Stimulated activated CD8-positive, alpha-beta memory T cell treated with anti-CD3 and anti-CD28 coated beads, Interleukin-12 subunit alpha, Interleukin-12 subunit beta, amount 100 ng/mL, for 24 hours (primary cell): ENCODE measurements around the gene ALLC.

Experiments
- DNase-seq: peaks from one replicate; pipeline ENCODE4 v3.0.0-alpha.2; 2020; ENCODE audit errors: extremely low read depth

ALLC gene

GRCh38 chr2:3679180-3679579 is 21.2 kb downstream of the ALLC start:
- no peak for DNase-seq

GRCh38 chr2:3679616-3680393 is 21.8 kb downstream of the ALLC start:
- DNase-seq = no peak

GRCh38 chr2:3680548-3681345 is 22.7 kb downstream of the ALLC start:
- no peak for DNase-seq

- no peak for DNase-seq
Observed at GRCh38 chr2:3681625-3682024, 23.6 kb downstream of the ALLC start.

GRCh38 chr2:3682811-3683210 is 24.8 kb downstream of the ALLC start:
- DNase-seq = no peak

GRCh38 chr2:3683748-3684454 is 25.9 kb downstream of the ALLC start:
- no peak for DNase-seq

GRCh38 chr2:3689998-3690748 is 32.2 kb downstream of the ALLC start:
- no peak for DNase-seq

GRCh38 chr2:3692375-3692774 is 34.4 kb downstream of the ALLC start:
- no peak for DNase-seq

GRCh38 chr2:3696545-3696944 is 38.5 kb downstream of the ALLC start:
- DNase-seq = no peak

- no peak for DNase-seq
Observed at GRCh38 chr2:3701071-3701470, 43.1 kb downstream of the ALLC start.

GRCh38 chr2:3703236-3703756 is 45.3 kb downstream of the ALLC start, which contains the start of gene DCDC2C:
DCDC2C (plus strand) TSS chr2:3703575; CDS start chr2:3703752, 177 bp downstream.
- DNase-seq = no peak

GRCh38 chr2:3703757-3704355 is 45.9 kb downstream of the ALLC start:
- no peak for DNase-seq

GRCh38 chr2:3704692-3705091 is 46.7 kb downstream of the ALLC start:
- DNase-seq = no peak

- no peak for DNase-seq
Observed at GRCh38 chr2:3705782-3706181, 47.8 kb downstream of the ALLC start.

GRCh38 chr2:3706892-3707291 is 48.9 kb downstream of the ALLC start:
- no peak for DNase-seq

GRCh38 chr2:3708576-3708975 is 50.6 kb downstream of the ALLC start:
- no peak for DNase-seq

- DNase-seq = no peak
Observed at GRCh38 chr2:3709225-3709624, 51.2 kb downstream of the ALLC start.

- DNase-seq = no peak
Observed at GRCh38 chr2:3712424-3712823, 54.4 kb downstream of the ALLC start.

- no peak for DNase-seq
Observed at GRCh38 chr2:3712831-3713503, 55.0 kb downstream of the ALLC start.

GRCh38 chr2:3718679-3719078 is 60.7 kb downstream of the ALLC start:
- no peak for DNase-seq
